NK-92 (cell line): Measurements from ENCODE around the gene PPM1J.
"Not testable (repeated sequence)": the region's sequence is repeated elsewhere in the genome, so short reads cannot be mapped to it uniquely, and the experiment has no call there.

Source experiments
- DNase-seq: peaks from one replicate; lab custom pipeline; 2025; ENCODE audit not compliant: unreplicated experiment; lab: John Stamatoyannopoulos, UW

The PPM1J gene

DNA sequence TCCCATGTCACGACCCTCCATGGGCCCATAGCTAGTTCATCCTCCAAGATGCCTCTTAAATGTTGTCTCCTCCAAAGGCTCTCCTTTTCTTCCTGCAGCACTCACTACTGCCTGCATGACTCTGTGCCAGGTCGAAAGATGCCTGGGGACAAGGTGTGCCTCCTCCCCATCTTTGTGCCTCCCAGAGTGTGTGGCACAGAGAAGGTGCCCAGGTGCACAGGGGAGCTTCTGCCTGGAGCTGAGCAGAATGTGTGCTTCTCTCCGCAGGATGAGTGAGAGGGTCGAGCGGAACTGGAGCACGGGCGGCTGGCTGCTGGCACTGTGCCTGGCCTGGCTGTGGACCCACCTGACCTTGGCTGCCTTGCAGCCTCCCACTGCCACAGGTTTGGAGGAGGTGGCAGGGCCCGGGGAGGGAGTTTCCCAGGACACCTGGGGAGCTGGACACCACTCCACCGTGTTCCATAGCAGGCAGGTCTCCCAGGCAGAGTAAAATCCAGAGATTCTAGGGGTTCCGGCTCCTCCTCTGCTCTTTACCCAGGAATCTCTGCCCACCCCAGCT, 6.9 kb upstream of the PPM1J start:
- no peak for DNase-seq

DNA sequence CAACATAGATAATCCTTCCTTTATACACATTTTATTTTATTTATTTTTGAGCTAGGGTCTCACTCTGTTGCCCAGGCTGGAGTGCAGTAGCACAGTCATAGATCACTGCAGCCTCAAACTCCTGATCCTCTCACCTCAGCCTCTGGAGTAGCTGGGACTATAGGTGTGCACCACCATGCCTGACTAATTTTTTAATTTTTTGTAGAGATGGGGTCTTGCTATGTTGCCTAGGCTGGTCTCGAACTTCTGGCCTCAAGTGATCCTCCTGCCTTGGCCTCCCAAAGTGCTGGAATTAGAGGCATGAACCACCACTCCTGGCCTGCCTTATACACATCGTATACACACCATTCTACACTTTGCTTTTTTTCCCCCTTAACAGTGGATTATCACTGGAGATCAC, 6.2 kb upstream of the PPM1J start:
- DNase-seq: not testable (repeated sequence)

DNA sequence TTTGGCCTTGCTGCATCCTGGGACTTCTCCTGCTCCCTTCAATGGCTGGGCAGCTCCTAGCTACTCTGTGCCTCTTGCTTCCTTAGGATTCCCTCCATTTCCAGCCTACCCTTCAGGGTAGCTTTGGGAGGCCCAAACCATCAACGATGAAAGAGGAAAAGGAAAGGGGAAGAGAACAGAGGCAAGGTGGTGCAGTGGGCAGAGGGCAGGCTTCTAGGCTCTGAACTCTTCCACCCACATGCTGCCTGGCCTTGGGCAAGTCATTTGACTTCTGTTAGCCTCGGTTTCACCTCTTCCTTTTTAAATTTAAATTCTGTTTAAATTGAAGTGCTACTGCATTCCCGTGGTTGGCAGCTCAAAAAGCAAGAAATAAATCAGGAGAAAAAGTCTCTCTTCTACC, 5.7 kb upstream of the PPM1J start:
- DNase-seq: no peak

DNA sequence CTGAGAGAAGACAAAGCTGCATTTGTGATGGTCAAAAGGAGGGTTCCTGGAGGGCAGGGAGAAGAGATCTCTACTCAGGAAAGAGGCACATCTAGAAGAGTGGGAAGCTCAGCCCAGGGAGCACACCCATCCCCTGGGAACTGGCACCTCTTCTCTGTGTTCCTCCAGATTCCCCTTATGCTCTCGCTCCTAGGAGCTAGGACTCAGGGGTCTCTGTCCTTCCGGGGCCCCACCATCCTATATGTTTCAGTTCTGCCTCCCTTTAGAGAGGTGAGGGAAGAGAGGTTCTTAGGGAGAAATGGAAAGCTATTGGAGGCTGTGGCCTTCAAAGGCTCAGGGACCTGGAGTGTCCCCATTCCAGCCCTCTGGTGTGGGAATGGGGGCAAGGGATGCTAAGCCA, 4.6 kb upstream of the PPM1J start:
- no peak for DNase-seq

DNA sequence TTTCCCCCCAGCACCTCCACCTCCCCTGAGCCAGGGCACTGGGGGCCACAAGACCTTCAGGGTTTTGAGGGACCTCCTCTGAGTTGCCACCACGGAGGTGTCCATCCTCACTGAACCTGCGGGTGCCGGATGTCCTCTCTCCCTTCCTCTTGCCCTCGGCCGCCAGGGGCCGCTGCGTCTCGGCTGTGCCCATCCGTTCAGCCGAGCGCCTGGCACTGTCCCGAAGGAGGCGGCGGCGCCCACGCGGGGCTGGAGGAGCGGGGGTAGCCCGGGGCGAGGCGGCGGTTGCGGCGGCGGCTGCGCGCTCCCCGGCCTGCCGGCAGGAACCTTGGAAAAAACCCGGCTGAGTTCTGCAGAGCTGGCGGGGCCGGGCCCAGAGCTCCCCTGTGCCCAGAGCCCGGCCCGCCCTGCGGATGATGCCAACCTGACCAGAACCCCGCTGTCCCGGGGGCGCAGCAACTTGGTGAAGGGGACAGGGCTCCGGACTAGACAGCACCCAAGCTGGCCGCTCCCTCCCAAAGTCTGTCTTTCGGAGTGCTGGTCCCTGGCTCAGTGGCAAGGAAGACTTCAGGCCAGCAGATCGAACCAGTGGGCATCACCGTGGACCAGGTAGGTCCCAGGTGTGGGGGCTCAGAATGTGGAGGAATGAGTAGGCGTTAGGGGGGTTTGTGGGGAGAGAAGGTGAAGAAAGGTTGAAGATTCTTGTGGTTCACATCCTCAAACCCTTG, 3.7 kb upstream of the PPM1J start:
- DNase-seq: no peak

DNA sequence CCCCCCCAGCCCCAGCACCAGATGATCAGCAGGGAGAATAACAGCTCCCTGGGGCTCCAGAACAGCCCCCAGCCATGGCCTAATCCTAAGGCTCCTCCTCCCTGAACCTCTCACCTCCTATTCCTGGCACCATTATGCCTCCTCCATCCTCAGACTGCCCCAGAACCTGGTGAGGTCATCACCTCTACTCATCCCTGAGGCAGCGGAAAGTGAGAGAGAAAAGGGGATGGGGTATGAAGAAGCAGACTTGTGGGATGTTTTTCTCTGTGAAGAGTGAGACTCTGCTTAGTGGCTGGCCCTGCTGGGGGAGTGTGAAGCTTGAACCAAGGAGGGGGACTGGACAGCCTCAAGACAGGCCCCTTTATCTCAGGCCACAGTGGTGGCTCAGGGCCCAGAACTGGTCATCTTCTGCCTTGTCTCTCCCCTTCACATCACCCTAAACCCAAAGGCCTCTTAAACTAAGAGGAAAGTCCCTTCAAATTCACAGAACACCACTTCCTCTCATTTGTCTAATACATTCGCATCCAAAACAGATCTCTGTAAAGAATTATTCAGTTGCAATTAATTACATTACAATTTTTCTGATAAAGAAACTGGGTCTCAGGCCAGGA, 2.2 kb upstream of the PPM1J start:
- no peak for DNase-seq

DNA sequence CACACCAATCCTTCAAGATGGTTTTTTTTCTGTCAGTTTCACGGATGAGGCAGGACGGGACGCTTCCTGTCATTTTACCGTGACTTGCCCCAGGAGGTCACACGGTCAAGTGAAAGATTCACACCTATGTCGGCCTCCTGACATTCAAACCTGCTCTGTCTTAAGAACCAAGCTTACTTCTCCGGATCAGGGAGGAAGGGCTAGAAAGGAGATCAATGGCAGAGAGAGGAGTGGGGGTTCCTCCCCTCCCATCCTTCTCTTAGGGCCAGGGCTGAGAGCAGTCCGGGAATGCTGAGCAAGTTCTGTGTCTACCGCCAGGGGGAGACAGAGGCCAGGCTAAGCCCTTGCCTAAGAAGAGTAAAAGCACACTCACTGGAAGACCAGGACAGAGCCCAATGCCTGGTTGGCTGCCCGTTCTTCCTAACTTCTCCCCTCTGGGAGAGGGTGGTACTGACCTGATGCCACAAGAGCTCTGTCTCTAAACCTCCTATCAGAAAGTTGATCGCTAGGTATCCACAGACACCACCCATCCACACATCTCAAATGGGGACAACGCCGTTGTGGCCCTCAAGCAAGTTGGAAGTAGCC, 1.1 kb upstream of the PPM1J start:
- DNase-seq: no peak

DNA sequence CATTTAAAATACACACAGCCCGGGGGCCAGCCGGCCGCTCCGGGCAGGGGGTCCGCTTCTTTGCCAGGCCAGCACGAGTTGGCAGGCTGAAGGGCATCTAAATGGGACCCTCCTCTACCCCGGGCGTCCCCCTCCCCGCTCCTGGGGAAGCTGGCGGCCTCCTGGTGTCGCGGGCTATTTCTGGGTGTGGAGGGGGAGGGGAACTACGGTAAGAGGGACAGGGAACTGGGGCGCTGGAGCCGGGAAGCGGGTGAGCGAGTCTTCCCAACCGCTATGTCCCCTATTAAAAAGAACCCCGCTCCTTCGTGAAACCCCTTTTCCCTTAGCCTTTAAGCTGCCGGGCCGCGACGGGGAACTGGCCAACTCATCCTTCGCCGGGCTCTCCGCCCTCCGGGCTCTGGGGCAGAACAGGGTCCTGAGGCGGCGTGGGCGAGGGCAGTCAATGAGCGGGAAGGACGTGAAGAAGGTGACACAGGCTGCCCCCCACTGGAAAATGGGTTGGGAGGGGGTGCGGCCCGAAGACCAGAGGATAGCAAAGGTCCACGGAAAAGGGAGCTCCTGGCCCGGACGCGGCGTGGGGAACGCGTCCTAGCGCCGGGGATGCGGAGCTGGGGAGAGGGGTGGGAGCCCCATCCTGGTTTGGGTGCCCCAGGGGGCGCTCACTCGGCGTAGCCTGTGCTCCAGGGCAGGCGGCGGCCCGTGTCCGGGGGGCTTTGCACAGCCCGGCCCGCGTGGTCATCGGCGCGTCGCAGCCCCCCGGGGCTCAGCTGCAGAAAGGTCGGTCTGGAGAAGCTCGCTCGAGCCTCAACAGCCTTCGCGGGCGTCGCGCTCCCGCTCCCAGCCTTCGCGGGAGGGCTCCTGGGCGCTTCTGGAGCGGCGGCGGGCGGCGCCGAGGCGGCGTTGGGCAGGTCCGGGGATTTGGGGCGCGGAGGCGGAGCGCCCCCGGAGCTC, 544 bp downstream of the PPM1J start:
- no peak for DNase-seq

DNA sequence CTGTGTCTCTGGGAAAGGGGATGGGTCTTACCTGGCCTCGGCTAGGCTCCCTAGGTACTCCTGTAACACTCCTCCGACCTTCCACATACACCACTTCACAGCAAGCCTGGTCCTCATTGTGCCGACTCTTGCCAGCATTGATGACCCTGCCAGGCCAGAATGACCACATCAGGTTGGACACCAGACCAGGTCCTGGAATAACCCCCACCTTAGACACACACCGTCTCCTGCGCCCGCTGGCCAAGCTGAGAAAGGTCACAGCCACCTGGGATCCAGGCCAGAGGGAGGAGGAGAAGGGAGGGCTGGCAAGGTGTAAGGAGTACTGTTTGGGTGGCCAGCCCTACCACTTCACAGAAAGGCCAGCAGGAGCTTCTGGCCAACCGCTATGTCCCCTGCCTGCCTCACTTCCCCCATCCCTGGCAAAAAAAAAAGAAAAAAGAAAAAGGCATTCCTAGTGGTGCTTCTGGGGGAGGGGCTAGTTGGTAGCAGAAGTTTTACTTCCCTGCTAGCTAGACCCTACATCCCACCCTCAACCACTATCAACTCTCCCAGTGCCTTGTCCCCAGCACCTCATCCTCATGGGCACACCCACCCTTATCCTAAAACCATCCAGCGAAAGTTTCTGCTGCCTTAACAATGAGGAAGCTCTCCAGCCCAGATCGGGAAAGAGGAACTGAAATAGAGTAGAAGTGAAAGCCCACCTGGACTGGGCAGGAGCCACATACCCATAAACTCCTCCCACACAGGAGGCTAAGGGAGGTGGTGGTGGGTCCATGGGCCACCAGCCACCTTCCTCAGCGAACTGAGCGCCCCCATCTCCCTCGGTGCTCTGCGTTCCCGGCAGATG, 1.4 kb downstream of the PPM1J start:
- no peak for DNase-seq

DNA sequence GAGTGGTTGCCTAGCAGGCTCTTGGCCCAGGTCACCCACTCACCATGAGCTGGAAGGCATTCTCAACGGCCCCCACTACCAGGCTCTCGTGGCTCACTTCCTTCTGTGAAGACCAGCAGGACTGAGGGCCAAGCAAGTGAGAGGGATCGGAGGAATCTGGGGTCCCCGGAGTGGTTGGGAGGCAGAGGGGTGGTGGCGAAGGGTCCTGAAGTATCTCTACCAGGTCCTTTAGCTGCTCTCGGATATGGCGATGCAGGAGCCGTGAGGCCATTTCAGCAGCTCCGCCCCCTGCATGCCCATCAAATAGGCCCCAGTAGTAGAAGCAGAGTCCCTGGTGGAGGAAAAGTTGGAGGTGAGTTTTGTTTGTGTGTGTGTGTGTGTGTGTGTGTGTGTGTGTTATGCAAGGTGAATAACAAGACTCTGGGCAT, 2.4 kb downstream of the PPM1J start:
- DNase-seq: no peak

DNA sequence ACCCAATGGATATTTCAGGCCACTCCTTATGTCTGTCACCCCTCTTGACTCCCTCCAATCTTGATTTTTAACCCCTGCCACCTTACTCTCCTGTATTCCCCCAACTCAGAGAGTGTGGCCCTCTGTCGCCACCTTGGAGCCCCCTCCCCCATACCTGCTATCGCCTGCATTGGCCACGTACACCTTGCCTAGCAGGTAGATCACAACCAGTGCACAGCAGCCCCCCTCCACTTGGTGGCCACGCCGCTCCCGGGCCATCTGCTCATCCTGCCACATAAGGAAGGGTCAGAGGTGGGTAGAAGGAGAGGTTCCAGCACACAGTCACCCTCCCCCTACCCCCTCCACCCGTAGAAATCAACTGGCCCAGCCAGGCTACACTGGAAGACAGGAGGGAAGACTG, 2.9 kb downstream of the PPM1J start:
- no peak for DNase-seq

DNA sequence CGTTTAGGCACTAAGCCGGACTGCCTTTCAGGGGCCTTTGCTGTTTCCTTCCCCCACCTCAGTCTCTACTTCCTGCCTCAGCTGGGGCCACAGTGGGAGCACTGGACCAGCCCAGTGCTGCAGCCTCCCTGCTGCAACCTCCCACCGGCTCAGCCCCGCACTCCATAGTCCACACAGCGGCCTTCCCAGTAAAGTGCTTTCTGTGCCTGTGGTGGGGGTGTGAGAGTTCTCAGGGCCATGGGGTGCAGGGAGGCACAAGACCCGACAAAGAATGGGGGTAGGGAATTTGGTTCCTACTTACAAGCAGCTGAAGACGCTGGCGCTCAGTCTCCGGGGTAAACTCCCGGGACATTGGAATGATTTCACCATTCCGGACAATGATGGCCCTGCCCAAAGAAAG, 3.5 kb downstream of the PPM1J start:
- no peak for DNase-seq

DNA sequence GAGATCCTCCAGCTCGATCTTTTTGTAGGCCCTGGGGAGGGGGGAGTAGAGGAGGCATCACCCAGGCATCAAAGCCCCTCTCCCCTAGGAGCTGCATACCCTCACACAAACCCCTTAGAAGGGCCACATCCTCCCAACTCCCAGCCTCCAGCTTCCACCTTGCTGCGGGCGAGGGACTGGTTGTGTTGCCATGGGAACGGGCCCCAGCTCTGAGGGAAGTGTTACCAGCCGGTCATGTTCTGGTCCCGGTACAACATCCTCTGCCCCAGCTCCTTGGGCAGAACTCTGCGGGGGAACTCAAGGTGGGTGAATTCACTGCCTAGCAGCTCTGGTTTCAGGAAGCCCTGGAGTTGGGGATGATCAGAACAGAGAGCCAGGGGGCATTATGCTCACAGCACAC, 4.1 kb downstream of the PPM1J start:
- no peak for DNase-seq

DNA sequence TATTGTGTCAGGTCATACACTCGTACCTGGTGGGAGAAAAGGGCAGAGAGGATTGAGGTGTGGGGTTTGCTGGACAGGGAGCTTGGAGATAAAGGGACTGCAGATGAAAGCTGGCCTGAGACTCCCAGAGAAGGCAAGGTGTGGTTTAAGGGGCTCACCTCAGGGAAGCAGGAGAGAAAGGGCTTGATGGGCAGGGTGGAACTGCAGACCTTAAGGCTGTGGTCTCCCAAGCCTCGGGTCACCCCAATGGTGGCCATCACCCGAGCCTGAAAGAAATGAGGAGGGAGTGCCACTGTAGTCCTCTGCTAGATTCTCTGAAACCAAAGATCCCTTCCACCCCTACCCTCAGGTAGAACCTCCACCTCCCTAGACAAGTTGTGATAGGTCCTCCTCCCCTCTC, 4.5 kb downstream of the PPM1J start:
- DNase-seq: no peak

DNA sequence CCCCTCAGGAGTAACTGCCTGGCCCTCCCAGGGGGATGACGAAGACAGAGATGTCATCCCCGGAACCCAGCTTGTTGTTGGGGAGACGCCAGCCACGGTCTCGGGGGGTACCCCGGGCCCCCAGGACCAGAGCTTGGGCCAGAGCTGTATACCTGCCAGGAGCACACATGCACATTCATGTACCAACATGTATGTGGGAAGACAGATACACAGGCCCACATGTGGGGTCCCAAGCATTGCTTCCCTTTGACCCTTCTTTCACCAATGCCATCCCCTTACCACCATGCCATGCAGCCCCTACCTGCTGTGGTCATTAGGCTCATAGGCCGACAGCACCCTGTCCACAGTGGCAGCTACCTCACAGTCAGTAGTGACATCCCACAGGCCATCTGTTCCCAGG, 5.0 kb downstream of the PPM1J start:
- DNase-seq: no peak

DNA sequence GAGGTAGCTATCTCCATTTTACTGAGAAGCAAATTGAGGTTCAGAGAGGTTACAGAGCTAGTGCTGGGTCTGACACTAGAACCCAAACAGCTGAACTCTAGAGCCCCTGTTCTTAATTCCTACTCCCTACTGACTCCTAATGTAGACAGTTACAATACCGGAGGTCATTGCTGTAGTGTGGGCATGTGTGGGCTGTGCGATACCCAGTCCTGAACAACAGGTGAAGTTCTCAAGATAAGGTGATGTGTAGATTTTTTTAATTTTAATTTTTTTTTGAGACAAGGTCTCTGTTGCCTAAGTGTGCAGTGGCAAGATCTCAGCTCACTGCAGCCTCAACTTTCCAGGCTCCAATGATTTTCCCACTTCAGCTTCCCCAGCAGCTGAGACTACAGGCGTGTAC, 6.6 kb downstream of the PPM1J start:
- DNase-seq: no peak

DNA sequence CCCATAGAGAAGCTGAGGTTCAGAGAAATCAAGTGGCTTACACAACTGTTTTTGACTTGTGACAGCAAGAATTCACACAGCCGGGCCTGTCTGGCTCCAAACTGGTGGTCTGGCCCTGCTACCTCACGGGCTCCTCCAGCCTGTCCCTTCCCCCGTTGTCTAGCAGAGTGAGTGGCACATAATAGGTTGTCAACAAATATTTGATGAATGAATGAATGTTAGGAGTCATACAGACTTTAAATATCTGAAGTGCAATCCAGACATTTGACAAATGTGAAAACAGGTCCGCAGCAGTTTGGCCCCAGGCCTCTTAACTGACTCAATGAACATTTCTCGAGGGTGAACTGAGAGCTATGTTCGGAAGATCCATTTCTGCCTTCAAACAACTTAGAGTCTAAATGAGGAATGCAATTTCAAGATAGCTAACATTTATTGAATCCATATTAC, 7.1 kb downstream of the PPM1J start:
- no peak for DNase-seq

DNA sequence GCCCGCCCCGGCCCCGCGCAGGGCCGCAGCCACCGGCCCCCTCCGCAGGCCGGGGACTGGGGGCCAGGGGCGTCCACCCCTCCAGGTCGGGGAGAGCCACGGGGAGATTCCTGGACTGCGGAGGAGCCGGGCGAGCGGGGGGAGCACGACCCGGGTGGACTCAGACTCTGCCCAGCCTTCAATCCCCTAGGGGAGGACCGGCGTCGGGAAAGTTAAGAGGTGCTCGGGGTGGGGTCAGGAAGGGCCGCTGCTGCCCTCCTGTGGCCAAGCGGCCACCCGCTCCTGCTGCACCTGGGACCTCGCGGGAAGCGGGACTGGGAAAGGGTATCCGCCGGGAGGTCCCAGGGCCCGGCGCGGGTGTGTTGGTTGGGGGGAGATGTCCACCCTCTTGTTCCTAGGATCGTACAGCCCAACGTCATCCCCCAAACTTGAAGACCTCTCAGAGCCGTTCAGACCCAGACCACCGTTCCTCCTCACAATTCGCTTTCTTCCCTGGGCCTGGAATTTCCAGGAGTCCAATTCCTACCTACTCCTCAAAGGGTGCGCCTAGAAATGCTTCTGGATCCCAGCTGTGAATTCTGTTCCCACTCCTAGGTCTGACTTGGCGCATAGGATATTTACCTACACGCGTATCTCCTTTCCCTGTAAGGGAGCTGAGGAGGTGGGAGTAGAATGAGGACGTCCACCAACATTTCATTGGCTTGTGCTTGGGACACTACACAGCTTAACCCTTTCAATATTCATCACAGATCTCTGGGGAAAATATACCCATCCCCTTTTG, 7.7 kb downstream of the PPM1J start:
- DNase-seq: no peak

DNA sequence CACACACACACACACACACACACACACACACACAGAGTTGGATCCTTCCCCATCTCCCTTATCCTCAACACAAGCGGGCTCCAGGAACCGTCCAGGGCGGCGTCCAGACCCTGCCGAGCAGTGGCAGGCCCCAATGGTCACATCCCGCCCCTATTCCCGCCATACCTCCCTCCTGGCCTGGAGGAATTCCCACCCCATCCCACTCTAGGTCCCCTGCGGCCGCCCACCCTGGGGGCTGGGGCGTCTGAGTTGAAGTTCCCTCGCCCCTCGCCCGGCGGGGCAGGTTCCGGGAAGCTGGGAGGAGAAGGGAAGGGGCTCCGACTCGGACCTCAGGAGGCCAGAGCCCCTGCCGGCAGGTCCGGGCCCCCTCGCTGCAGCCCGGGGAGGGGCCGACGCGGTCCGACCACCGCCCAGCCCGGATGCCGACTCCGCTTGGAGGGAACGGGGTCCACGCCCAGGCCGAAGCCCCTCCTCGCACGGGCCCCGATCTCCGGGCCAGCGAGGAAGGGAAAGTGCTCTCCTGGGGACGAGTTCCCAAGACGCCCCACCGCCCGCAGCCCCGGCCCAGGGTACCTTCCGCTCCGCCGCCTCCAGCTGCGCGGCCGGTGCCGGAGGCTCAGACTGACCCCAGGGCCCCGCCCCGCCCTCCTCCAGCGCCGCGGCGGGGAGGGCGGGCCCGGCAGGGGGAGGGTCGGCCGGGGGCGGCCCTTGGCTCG, 8.5 kb downstream of the PPM1J start, which contains the start of gene RHOC:
TSS of gene RHOC (minus strand) at position 623 of the 716 bp plus-strand sequence. CDS start 3,328 bp downstream, outside the sequence.
- no peak for DNase-seq
